ENCODE results near the gene PRKACA. TPM values are rescaled to one million over a fixed set of nuclear protein-coding genes. Genes with fewer than 3 reads are reported as not detected.
A peak's percentile ranks its signal among the peaks of the same experiment; 100 is the strongest.
"Not testable (repeated sequence)": the region's sequence is repeated elsewhere in the genome, so short reads cannot be mapped to it uniquely, and the experiment has no call there.

The PRKACA gene
- total RNA-seq, 2 donors from 2014 or later = 61.6 to 80.0 TPM

DNA sequence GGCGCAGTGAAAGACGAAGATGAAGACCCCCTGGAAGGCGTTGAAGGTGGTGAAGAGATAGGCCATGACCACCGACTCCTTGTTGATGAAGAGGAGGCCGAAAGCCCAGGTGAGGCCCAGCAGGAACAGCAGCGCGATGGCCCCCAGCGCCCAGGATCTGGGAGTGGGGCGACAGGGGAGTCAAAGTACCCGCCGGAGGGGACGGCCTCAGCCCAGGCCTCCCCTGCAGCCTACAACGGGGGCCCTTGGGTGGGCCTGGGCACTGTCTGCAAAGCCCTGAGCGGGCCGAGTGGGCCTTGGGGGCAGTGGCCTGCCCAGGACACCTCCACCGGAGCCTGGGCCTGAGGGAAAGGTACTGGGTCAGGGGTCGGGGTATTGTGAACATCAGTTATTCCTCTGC lies 37.8 kb upstream of the PRKACA start:
- no peaks in the 10 kb centered on the region for H3K36me3 Mint-ChIP-seq
- H3K27ac Mint-ChIP-seq = no peak overlapping the region
- H3K9me3 Mint-ChIP-seq = no peaks in the 10 kb centered on the region
- no peaks in the 10 kb centered on the region for H3K4me1 Mint-ChIP-seq (ENCODE audit: low read depth in 2 of 2)
- DNase-seq (ENCODE audit: low spot score) = no peak
- no peaks in the 10 kb centered on the region for H3K27me3 Mint-ChIP-seq
- ATAC-seq = no peak
- no peak overlapping the region for H3K4me3 Mint-ChIP-seq

DNA sequence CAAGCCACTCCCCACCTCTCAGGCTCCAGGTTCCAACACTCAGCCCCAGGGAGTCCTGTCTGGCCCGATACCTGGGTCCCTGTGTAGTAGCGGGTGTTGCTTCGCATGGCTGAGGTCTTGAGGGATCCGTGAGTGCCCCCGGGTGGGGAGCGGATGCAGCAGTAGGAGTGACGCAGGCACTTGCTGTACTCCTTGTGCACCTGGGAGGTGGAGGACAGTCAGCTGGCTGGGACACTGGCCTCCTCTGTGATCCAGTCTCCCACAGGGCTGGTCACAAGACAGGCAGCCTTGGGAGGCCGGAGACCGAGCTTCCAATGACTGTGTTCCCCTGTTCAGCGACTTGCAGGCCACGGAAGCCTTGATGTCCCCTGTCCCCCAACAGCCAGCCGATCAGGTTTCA lies 35.2 kb upstream of the PRKACA start:
- peaks cover 18 to 21% of the 10 kb centered on the region in 2 donors for H3K4me1 Mint-ChIP-seq (ENCODE audit: low read depth in 2 of 2)
- no peak overlapping the region for H3K4me3 Mint-ChIP-seq

DNA sequence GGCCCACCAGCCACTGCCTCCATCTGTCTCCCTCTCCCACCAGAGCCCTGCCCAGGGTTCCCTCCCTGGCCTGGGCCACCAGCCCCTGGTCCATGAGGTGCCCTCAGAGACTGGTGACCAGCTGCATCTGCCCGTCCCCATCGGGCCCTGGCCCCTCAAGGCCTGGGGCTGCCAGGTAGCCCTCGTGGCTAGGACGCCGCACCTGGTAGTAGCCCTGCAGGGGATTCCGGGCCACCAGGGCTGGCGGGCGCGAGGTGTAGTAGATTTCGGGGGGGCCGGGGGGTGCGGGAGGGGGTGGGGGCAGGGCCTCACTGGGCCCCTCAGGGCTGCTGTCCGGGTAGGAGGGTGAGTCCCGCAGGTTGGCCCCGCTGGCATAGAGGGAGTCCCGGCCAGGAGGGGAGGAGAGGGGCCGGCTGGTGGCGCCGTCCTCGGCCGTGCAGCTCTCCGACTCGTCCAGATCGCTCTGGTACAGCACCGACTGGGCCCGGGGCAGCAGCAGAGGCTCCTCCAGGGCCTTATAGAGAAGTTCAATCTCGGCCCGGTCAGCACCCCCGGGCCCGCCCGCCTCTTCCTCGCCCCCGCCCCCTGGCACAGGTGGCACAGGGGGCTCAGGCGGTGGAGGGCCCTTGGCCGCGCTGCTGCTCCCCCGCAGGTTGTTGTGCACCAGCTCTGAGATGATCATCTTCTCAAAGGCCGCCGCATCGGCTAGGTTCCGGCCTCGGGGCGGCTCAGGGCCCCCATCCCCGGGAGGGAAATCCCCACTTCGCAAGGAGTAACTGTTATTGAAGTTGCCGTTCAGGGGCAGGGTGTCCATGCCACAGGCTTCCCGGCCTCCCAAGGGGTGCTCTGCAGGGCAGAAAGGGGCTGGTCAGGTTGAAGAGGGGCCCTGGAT lies 33.5 kb upstream of the PRKACA start:
- peak overlapping the region in 1 of 2 donors; percentile 98 for H3K27ac Mint-ChIP-seq
- ATAC-seq = no peak

More for the DNA sequence above, 35.2 kb upstream of the PRKACA start:
- ATAC-seq = no peak
- no peaks in the 10 kb centered on the region for H3K36me3 Mint-ChIP-seq
- no peak overlapping the region for H3K27ac Mint-ChIP-seq
- no peaks in the 10 kb centered on the region for H3K27me3 Mint-ChIP-seq
- H3K9me3 Mint-ChIP-seq = no peaks in the 10 kb centered on the region
- no peak for DNase-seq (ENCODE audit: low spot score)

DNA sequence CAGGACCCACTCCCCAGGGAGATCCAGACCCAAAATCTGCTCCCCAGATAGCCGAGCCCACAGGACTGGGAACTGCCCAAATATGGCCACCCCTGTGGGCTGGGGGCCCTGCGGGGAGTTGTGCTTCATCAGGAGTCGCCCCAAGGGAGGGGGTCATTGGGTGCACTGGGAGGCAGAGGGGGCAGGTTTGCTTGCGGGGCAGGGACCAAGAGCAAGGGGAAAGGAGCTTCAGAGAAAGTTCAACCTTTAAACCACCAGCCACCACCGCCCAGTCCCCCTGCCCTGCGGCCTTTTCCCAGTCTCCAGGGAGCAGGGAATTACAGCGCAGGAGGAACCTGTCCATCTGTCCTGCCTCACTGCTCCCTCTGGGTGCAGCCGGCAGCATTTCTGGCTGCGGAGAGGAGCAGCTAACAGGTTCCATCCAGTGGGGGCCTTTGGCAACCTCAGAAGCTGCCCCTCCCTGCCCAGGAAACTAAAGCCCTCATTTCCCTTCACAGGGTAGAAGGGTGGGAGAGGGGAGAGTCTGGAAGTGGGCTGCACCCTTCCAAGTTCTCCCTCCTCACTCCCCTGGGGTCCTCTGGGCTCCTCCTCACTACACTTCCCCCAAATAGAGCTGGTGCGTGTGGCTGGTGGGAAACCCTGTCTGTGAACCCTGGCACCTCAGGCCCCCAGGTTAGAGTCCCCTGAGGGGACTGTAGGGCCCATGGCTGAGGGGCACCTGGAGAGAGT lies 32.6 kb upstream of the PRKACA start:
- no peaks in the 10 kb centered on the region for H3K27me3 Mint-ChIP-seq
- no peaks in the 10 kb centered on the region for H3K9me3 Mint-ChIP-seq
- DNase-seq (ENCODE audit: low spot score) (no peak), ATAC-seq (no peak)
- peak overlapping the region; percentile 73 for H3K4me3 Mint-ChIP-seq
- H3K27ac Mint-ChIP-seq = peak overlapping the region; percentile 91 to 98
- peaks cover 26 to 29% of the 10 kb centered on the region in 2 donors for H3K4me1 Mint-ChIP-seq (ENCODE audit: low read depth in 2 of 2)
- H3K36me3 Mint-ChIP-seq = no peaks in the 10 kb centered on the region

More for the DNA sequence above, 33.5 kb upstream of the PRKACA start:
- no peaks in the 10 kb centered on the region for H3K36me3 Mint-ChIP-seq
- H3K4me3 Mint-ChIP-seq = no peak overlapping the region
- H3K27me3 Mint-ChIP-seq = no peaks in the 10 kb centered on the region
- DNase-seq (ENCODE audit: low spot score) = no peak
- peaks cover 21 to 23% of the 10 kb centered on the region in 2 donors for H3K4me1 Mint-ChIP-seq (ENCODE audit: low read depth in 2 of 2)
- H3K9me3 Mint-ChIP-seq = no peaks in the 10 kb centered on the region

DNA sequence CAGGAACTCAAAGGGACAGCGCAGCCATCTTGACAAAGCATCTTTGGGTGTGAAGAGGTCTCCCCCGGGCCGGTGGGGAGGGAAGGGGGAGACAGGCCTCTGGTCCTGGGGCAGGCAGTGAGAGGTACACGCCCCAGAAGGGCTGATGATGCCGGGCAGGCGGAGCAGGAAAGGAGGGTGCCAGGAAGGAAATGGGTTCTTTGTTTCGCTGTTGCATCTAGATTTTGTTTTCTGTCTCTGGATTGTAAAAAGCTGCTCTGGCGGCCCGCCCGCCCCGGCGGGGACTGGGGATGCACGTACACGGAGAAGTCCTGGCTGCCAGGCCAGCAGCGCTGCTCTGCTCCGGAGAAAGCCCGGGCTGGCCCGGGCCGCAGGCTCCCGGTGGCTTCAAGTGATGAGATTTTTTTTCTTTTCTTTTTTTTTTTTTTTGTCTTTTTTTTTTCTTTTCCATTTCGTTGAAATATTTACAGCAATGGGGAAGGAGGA lies 32.0 kb upstream of the PRKACA start:
- H3K27ac Mint-ChIP-seq = peak overlapping the region; percentile 91 to 98
- DNase-seq (ENCODE audit: low spot score) (no peak), ATAC-seq (peak; percentile 74 to 76)
- peaks cover 26 to 31% of the 10 kb centered on the region in 2 donors for H3K4me1 Mint-ChIP-seq (ENCODE audit: low read depth in 2 of 2)
- H3K4me3 Mint-ChIP-seq = peak overlapping the region; percentile 73
- no peaks in the 10 kb centered on the region for H3K9me3 Mint-ChIP-seq
- no peaks in the 10 kb centered on the region for H3K36me3 Mint-ChIP-seq
- no peaks in the 10 kb centered on the region for H3K27me3 Mint-ChIP-seq

DNA sequence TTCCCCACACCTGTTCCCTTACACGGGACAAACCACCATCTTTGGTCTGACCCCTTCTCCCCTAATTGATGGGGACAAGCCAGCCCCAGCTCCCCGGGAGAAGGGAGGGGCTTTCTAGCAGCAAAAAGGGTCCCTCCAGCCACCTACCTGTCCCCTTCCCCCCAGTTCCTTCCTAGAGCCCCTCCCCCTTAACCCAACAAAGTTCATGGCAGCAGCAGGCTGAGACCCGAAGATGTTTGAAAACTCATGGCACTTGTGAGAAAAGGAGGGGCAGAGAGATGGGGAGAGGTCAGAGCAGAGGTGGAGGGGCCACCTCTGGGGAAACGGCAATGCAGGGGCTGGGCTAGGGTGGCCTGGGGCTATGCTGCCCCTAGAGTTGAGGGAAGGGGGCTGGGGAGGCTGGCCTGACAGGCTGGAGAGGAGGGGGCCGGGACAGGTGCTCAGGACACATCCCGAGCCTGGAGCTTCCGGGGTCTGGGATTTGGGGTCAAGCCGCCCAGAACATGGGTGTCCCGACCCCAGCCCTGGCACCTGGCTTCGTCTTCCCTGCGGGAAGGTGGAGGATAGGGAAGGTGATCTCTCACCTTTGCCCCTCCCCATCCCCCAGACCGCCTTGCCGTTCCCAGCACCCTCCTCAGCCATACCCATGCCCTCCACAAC lies 31.3 kb upstream of the PRKACA start:
- ATAC-seq (peak in 1 of 2 donors; percentile 1), DNase-seq (ENCODE audit: low spot score) (no peak)
- no peaks in the 10 kb centered on the region for H3K9me3 Mint-ChIP-seq
- peak overlapping the region; percentile 73 for H3K4me3 Mint-ChIP-seq
- H3K27ac Mint-ChIP-seq = peak overlapping the region; percentile 91 to 98
- H3K4me1 Mint-ChIP-seq (ENCODE audit: low read depth in 2 of 2) = peaks cover 26 to 31% of the 10 kb centered on the region in 2 donors
- H3K27me3 Mint-ChIP-seq = no peaks in the 10 kb centered on the region
- H3K36me3 Mint-ChIP-seq = no peaks in the 10 kb centered on the region

DNA sequence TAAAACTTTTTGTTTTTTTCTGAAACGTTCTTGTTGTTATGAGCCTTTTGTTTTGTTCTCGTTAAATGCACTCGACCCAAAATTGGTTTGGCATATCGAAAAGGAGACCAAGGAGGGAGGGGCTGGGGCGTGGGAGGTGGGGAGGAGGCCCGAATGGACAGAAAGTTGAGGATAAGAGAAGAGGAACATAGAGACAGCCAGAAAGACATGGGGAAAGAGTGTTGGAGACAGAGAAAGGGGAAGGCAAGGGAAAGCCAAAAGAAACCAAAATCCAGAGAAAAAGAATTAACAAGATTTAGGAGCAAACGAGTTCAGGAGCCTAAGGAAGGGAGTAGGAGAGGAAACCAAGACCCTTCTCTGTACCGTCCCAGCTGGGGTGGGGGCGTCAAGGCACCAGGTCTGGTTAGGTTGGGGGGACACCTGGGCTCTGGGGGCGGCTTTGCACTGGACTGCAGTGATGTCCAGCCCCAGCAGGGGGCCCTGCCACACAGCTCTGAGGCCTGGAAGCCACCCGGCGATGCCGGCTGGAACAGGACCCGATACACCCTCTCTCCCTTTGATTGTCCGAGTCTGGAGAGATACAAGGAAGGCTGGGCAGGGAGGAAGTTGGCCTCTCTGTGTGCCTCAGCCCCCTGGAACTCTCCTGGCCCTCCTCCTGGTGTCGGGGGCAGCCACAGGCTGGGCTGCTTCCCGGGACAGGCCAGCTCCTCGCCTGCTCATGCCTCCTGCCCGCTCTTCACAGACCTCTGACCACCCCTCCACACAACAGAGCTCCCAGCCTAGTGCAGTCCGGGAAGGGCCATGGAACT lies 30.4 kb upstream of the PRKACA start:
- ATAC-seq (peak; percentile 77 to 87), DNase-seq (ENCODE audit: low spot score) (peak; percentile 81)
- Mint-ChIP-seq H3K27ac (peak overlapping the region; percentile 91 to 98), H3K36me3 (no peaks in the 10 kb centered on the region), H3K9me3 (no peaks in the 10 kb centered on the region), H3K4me1 (ENCODE audit: low read depth in 2 of 2) (peaks cover 26 to 31% of the 10 kb centered on the region in 2 donors), H3K4me3 (peak overlapping the region; percentile 73), H3K27me3 (no peaks in the 10 kb centered on the region)

DNA sequence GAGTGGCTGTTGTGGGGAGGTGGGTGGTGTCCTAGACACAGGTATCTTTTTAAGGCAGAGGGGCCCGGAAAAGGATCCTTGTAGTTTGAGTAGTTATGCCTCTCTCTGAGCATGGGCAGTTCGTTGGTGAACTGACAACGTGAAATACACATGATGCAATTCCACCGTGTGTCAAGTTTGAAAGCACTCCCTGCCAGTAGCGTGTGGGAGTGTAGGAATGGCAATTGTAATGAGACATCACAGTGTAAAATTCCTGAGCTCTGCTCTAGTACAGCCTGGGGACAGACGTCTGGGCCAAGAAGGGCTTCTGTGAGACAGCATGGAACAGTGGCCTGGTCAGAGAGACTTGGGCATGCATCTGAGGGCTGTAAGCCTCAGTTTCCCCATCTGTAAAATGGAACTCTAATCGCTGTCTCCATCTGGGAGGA lies 29.2 kb upstream of the PRKACA start:
- no peak for ATAC-seq
- Mint-ChIP-seq H3K27me3 (no peaks in the 10 kb centered on the region), H3K27ac (no peak overlapping the region), H3K36me3 (no peaks in the 10 kb centered on the region), H3K9me3 (no peaks in the 10 kb centered on the region), H3K4me1 (ENCODE audit: low read depth in 2 of 2) (peaks cover 34 to 38% of the 10 kb centered on the region in 2 donors), H3K4me3 (no peak overlapping the region)
- no peak for DNase-seq (ENCODE audit: low spot score)

DNA sequence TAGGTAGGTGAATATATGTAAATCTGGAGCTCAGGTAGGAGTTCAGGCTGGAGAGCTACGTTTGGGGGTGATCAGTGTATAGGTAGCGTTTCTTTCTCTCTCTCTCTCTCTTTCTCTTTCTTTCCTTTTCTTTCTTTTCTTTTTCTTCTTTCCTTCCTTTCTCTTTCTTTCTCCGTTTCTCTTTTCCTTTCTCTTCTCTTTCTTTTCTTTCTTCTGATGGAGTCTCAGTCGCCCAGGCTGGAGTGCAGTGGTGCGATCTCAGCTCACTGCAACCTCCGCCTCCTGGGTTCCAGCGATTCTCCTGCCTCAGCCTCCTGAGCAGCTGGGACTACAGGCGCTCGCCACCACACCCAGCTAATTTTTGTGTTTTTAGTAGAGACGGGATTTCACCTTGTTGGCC lies 28.6 kb upstream of the PRKACA start:
- H3K4me1 Mint-ChIP-seq (ENCODE audit: low read depth in 2 of 2) = peaks cover 34 to 38% of the 10 kb centered on the region in 2 donors
- ATAC-seq; H3K27ac Mint-ChIP-seq; H3K9me3 Mint-ChIP-seq; H3K27me3 Mint-ChIP-seq; DNase-seq (ENCODE audit: low spot score); H3K36me3 Mint-ChIP-seq; H3K4me3 Mint-ChIP-seq: not testable (repeated sequence)

DNA sequence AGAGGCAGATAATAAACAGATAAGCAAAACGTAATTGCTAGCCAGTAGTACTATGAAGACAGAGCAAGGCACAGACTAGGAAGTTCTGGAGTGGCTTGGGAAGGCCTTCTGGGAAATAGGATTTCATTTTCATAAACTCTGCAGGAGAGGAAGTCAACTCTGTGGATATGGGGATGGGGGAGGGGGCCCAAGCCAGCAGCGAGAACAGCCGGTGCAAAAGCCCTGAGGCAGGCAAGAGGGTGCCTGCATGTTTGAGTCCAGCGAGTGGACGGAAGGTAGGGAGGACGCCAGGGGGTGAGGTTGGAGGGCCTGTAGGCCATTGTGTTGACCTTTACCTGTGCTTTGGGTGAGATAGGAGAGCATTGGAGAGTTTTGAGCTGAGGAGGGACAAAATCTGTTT lies 27.8 kb upstream of the PRKACA start:
- DNase-seq (ENCODE audit: low spot score) (no peak), ATAC-seq (no peak)
- peaks cover 34 to 38% of the 10 kb centered on the region in 2 donors for H3K4me1 Mint-ChIP-seq (ENCODE audit: low read depth in 2 of 2)
- no peaks in the 10 kb centered on the region for H3K36me3 Mint-ChIP-seq
- no peaks in the 10 kb centered on the region for H3K9me3 Mint-ChIP-seq
- no peak overlapping the region for H3K4me3 Mint-ChIP-seq
- no peaks in the 10 kb centered on the region for H3K27me3 Mint-ChIP-seq
- peak overlapping the region in 1 of 2 donors; percentile 65 for H3K27ac Mint-ChIP-seq

DNA sequence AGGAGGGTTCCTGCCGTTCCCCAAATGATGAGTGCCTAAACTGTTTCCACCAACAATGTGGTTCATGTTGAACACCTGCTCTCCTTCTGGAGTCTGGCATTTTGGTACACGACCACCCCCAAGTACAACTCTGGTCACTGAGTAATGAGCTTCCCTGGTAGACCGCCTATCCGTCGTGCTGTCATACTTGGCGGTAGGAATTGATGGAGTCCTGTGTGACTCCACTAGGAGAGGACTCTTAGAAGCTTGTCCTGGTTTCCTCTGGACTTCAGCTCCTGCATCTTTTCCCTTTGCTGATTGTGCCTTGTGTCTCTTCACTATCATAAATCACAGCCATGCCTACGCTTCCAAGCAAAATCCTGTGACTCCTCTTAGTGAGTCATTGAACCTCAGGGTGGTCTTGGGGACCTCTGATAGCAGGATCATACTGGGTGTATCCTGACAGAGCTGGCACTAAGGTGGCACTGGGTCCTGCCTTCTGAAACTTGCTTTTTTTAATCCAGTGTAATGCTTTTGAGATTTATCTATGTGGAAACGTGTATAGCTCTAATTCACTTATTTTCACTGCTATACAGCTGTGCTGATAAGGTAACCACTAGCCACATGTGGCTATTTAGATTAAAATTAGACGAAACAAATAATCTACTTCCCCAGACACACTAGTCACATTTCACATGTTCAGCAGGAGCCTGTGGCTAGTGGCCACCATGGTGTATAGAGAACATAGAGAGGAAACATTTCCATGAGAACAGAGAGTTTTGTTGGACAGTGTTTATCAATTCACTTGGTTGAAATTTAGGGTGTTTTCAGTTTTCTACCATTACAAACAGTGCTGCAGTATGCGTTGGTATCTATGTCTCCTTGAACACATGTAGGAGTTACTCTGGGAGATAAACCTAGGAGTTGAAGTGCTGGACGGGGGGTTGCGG lies 25.0 kb upstream of the PRKACA start:
- H3K4me1 Mint-ChIP-seq (ENCODE audit: low read depth in 2 of 2) = peaks cover 21 to 27% of the 10 kb centered on the region in 2 donors
- no peaks in the 10 kb centered on the region for H3K9me3 Mint-ChIP-seq
- H3K4me3 Mint-ChIP-seq = no peak overlapping the region
- no peaks in the 10 kb centered on the region for H3K36me3 Mint-ChIP-seq
- H3K27ac Mint-ChIP-seq = peak overlapping the region in 1 of 2 donors; percentile 49
- ATAC-seq (no peak), DNase-seq (ENCODE audit: low spot score) (no peak)
- H3K27me3 Mint-ChIP-seq = no peaks in the 10 kb centered on the region

DNA sequence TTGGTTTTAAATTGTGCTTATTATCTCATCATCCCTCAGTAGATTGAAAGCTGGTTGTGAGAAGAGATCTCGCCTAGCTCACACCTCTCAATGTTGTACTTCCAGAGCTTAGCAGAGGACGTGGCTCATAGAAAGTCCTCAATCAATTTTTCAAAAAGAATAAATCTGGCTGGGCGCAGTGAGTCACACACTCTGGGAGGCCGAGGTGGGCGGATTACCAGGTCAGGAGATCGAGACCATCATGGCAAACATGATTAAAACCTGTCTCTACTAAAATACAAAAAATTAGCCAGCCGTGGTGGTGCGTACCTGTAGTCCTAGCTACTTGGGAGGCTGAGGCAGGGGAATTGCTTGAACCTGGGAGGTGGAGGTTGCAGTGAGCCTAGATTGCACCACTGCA lies 23.5 kb upstream of the PRKACA start:
- Mint-ChIP-seq H3K4me1 (ENCODE audit: low read depth in 2 of 2) (peaks cover 17 to 29% of the 10 kb centered on the region in 2 donors), H3K36me3 (no peaks in the 10 kb centered on the region)

More for the DNA sequence above, 23.5 kb upstream of the PRKACA start:
- DNase-seq (ENCODE audit: low spot score) = no peak
- Mint-ChIP-seq H3K27me3 (no peaks in the 10 kb centered on the region), H3K4me3 (no peak overlapping the region), H3K9me3 (no peaks in the 10 kb centered on the region), H3K27ac (no peak overlapping the region)
- ATAC-seq = no peak

Measured in natural killer cell treated with Interleukin-12 subunit alpha and Interleukin-12 subunit beta and Interleukin-15 and Interleukin-18, amount 100 ng/mL, for 72 hours (primary cell).